ENCODE results near the gene NAALADL2.
"Not testable (repeated sequence)": the region's sequence is repeated elsewhere in the genome, so short reads cannot be mapped to it uniquely, and the experiment has no call there.

Gene NAALADL2

GRCh38 chr3:175374705-175375104 is 515.6 kb downstream of the NAALADL2 start:
- no peak for DNase-seq (ENCODE audit: low read depth)

GRCh38 chr3:175378348-175378747 is 519.2 kb downstream of the NAALADL2 start:
- DNase-seq (ENCODE audit: low read depth): no peak

- DNase-seq (ENCODE audit: low read depth): no peak
Measured at GRCh38 chr3:175381685-175382084, 522.6 kb downstream of the NAALADL2 start.

- no peak for DNase-seq (ENCODE audit: low read depth)
Measured at GRCh38 chr3:175383371-175383770, 524.2 kb downstream of the NAALADL2 start.

- DNase-seq (ENCODE audit: low read depth): no peak
Measured at GRCh38 chr3:175383813-175384212, 524.7 kb downstream of the NAALADL2 start.

GRCh38 chr3:175384569-175384968 is 525.4 kb downstream of the NAALADL2 start:
- no peak for DNase-seq (ENCODE audit: low read depth)

- no peak for DNase-seq (ENCODE audit: low read depth)
Measured at GRCh38 chr3:175386630-175387029, 527.5 kb downstream of the NAALADL2 start.

- DNase-seq (ENCODE audit: low read depth): no peak
Measured at GRCh38 chr3:175389560-175389959, 530.4 kb downstream of the NAALADL2 start.

- DNase-seq (ENCODE audit: low read depth): no peak
Measured at GRCh38 chr3:175391601-175392000, 532.5 kb downstream of the NAALADL2 start.

GRCh38 chr3:175392653-175393052 is 533.5 kb downstream of the NAALADL2 start:
- no peak for DNase-seq (ENCODE audit: low read depth)

GRCh38 chr3:175397372-175397771 is 538.2 kb downstream of the NAALADL2 start:
- no peak for DNase-seq (ENCODE audit: low read depth)

GRCh38 chr3:175398676-175399075 is 539.5 kb downstream of the NAALADL2 start:
- no peak for DNase-seq (ENCODE audit: low read depth)

GRCh38 chr3:175399156-175399840 is 540.2 kb downstream of the NAALADL2 start:
- no peak for DNase-seq (ENCODE audit: low read depth)

GRCh38 chr3:175404027-175404426 is 544.9 kb downstream of the NAALADL2 start:
- no peak for DNase-seq (ENCODE audit: low read depth)

- DNase-seq (ENCODE audit: low read depth): no peak
Measured at GRCh38 chr3:175404621-175405020, 545.5 kb downstream of the NAALADL2 start.

GRCh38 chr3:175410251-175410650 is 551.1 kb downstream of the NAALADL2 start:
- DNase-seq (ENCODE audit: low read depth): no peak

- DNase-seq (ENCODE audit: low read depth): no peak
Measured at GRCh38 chr3:175411405-175411804, 552.3 kb downstream of the NAALADL2 start.

- no peak for DNase-seq (ENCODE audit: low read depth)
Measured at GRCh38 chr3:175411946-175412345, 552.8 kb downstream of the NAALADL2 start.

GRCh38 chr3:175413926-175414325 is 554.8 kb downstream of the NAALADL2 start:
- no peak for DNase-seq (ENCODE audit: low read depth)

GRCh38 chr3:175416600-175416999 is 557.5 kb downstream of the NAALADL2 start:
- DNase-seq (ENCODE audit: low read depth): no peak

- no peak for DNase-seq (ENCODE audit: low read depth)
Measured at GRCh38 chr3:175417426-175417825, 558.3 kb downstream of the NAALADL2 start.

- DNase-seq (ENCODE audit: low read depth): no peak
Measured at GRCh38 chr3:175421902-175422301, 562.8 kb downstream of the NAALADL2 start.

GRCh38 chr3:175422744-175423143 is 563.6 kb downstream of the NAALADL2 start:
- DNase-seq (ENCODE audit: low read depth): no peak

GRCh38 chr3:175423848-175424247 is 564.7 kb downstream of the NAALADL2 start:
- not testable (repeated sequence) for DNase-seq (ENCODE audit: low read depth)
